Endothelial cell (in vitro differentiated cells): ENCODE data around the gene BEST3. TPM values are rescaled to one million over a fixed set of nuclear protein-coding genes. Genes with fewer than 3 reads are reported as not detected.
"Not testable (repeated sequence)": the region's sequence is repeated elsewhere in the genome, so short reads cannot be mapped to it uniquely, and the experiment has no call there.

Experiments used
- DNase-seq: peaks from one replicate; pipeline ENCODE4 v3.0.0; 2021; ENCODE audit warnings: low spot score
- H3K27ac Mint-ChIP-seq: one replicate; pipeline ENCODE4 v1.8.0; 2021; ENCODE audit warnings: mixed read lengths, inconsistent platforms; ENCODE audit not compliant: unreplicated experiment
- H3K27me3 Mint-ChIP-seq: one replicate; pipeline ENCODE4 v1.8.0; 2021; ENCODE audit warnings: mild to moderate bottlenecking, moderate library complexity, mixed read lengths, inconsistent platforms; ENCODE audit not compliant: unreplicated experiment
- H3K36me3 Mint-ChIP-seq: one replicate; pipeline ENCODE4 v1.8.0; 2021; ENCODE audit warnings: mild to moderate bottlenecking, low read depth, mixed read lengths, inconsistent platforms; ENCODE audit not compliant: unreplicated experiment
- H3K4me1 Mint-ChIP-seq: one replicate; pipeline ENCODE4 v1.8.0; 2021; ENCODE audit warnings: mild to moderate bottlenecking, mixed read lengths, inconsistent platforms; ENCODE audit not compliant: unreplicated experiment
- H3K4me3 Mint-ChIP-seq: one replicate; pipeline ENCODE4 v1.8.0; 2021; ENCODE audit warnings: mild to moderate bottlenecking, mixed read lengths, inconsistent platforms; ENCODE audit not compliant: unreplicated experiment
- H3K9me3 Mint-ChIP-seq: one replicate; pipeline ENCODE4 v1.8.0; 2021; ENCODE audit warnings: mixed read lengths, inconsistent platforms; ENCODE audit not compliant: unreplicated experiment
- CTCF ChIP-seq: fragments of 200-600 bp; sonication (generic); IDR thresholded peaks from one replicate; pipeline ENCODE4 v1.5.0; 2021; ENCODE audit warnings: antibody characterized with exemption; ENCODE audit not compliant: unreplicated experiment
- total RNA-seq: library from RNA; stranded (reverse); fragmentation: NEBNext Ultra II Directional; extraction: Animal tissue kit (Norgen Biotek cat#: 25700); gene quantifications from one replicate; pipeline ENCODE4 v1.2.1, GENCODE V29; 2021; ENCODE audit not compliant: unreplicated experiment

The BEST3 gene
- total RNA-seq, 1 donor from 2014 or later = not detected

DNA sequence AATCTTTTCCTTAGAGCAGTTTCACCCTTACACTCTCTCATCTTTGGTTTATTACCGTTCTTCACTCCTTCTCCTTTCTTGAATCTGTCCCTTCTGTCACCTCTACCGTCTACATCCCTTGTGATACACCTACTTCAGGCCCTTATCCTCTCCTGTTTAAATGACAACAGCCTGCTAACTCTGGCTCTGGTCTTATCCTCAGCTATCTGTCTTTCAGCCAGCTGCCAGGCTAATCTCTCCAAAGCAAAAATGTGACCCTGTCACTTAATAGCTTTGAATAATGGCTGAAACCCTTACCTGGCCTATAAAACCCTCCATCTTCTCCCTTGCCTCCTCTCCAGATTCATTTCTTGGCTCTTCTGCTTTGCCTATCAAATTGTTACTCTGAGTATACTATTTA is 32.3 kb downstream of the BEST3 start:
- no peaks in the 10 kb centered on the region for H3K36me3 Mint-ChIP-seq
- no peaks in the 10 kb centered on the region for H3K27me3 Mint-ChIP-seq
- H3K4me1 Mint-ChIP-seq = no peaks in the 10 kb centered on the region
- no peak for TF ChIP-seq CTCF
- no peak overlapping the region for H3K4me3 Mint-ChIP-seq
- H3K27ac Mint-ChIP-seq = no peak overlapping the region
- H3K9me3 Mint-ChIP-seq = no peaks in the 10 kb centered on the region
- DNase-seq = no peak

- H3K36me3 Mint-ChIP-seq, H3K4me3 Mint-ChIP-seq, H3K27ac Mint-ChIP-seq, H3K4me1 Mint-ChIP-seq, H3K9me3 Mint-ChIP-seq, H3K27me3 Mint-ChIP-seq: not testable (repeated sequence)
- DNase-seq = peak; percentile 5
- peak; percentile 34 for TF ChIP-seq CTCF
Observed at GRCh38 chr12:69664930-69665377, 34.1 kb downstream of the BEST3 start.

- Mint-ChIP-seq H3K4me1 (no peaks in the 10 kb centered on the region), H3K27me3 (no peaks in the 10 kb centered on the region), H3K4me3 (no peak overlapping the region), H3K36me3 (no peaks in the 10 kb centered on the region), H3K27ac (no peak overlapping the region), H3K9me3 (no peaks in the 10 kb centered on the region)
- DNase-seq = no peak
- TF ChIP-seq CTCF = no peak
Observed at GRCh38 chr12:69663726-69664125, 35.4 kb downstream of the BEST3 start.

DNA sequence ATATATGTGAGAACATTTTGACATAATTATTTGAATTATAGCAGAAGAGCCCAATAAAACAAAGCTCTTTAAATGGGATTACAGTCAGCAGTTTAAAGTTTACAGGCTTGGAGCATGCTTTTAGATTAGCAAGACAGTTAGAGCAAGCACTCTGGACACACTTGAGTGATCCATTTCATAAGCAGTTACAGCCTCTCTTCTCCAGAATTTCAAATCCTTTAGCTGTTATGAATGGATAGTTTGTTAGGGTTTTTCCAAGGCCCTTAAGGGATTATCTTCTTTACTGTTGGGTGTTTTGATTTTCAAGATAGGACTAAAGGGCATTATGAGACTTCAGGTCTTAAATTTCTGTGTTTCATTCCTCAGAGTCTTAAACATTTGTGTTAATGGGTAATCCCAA is 36.3 kb downstream of the BEST3 start:
- Mint-ChIP-seq H3K27ac (no peak overlapping the region), H3K4me1 (no peaks in the 10 kb centered on the region), H3K27me3 (no peaks in the 10 kb centered on the region), H3K36me3 (no peaks in the 10 kb centered on the region), H3K4me3 (no peak overlapping the region), H3K9me3 (no peaks in the 10 kb centered on the region)
- TF ChIP-seq CTCF = no peak
- DNase-seq = no peak

DNA sequence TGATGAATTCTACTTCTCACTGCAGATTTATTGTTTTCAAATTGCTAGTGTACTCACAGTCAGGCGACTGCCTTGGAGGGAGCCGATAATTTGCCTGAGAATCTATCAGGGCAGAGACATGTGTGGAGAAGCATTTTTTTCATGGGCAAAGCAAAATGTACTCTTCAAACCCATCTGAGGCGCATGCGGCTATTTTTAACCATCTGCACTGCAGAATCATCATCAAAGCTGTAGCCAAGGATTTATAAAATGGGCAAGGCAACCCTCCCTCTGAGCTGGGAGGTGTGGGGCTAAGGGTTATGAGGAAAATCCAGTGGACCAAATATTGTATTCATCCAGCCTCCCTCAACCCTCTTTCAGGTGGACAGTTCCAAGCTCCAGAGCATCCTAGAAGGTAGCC is 37.7 kb downstream of the BEST3 start:
- no peaks in the 10 kb centered on the region for H3K9me3 Mint-ChIP-seq
- no peaks in the 10 kb centered on the region for H3K36me3 Mint-ChIP-seq
- H3K27me3 Mint-ChIP-seq = no peaks in the 10 kb centered on the region
- no peak for TF ChIP-seq CTCF
- no peak overlapping the region for H3K27ac Mint-ChIP-seq
- no peaks in the 10 kb centered on the region for H3K4me1 Mint-ChIP-seq
- H3K4me3 Mint-ChIP-seq = no peak overlapping the region
- DNase-seq = no peak
